ENCODE measurements around the gene RTKN. TPM values are rescaled to one million over a fixed set of nuclear protein-coding genes. Genes with fewer than 3 reads are reported as not detected.
A peak's percentile ranks its signal among the peaks of the same experiment; 100 is the strongest.

Gene RTKN
- total and polyA plus RNA-seq, 2 of the 13 experiments (the other 11 are each of a cell fraction or from before 2014, with no cell fraction given) = 159 to 166 TPM

- TF ChIP-seq ZHX1 (CRISPR knock-in tag; IDR thresholded peaks at IDR 0.05; ENCODE audit: low read depth) = no peak
- TF ChIP-seq ZNF543 (CRISPR knock-in tag; IDR thresholded peaks at IDR 0.05) = 0 out of 2 replicates have a peak, but pooled peaks have one; percentile 79
- TF ChIP-seq GTF3A (CRISPR knock-in tag; conservative IDR thresholded peaks at IDR 0.05) = no peak
- no peak for TF ChIP-seq ZNF235 (CRISPR knock-in tag; IDR thresholded peaks at IDR 0.05; ENCODE audit: borderline replicate concordance)
- TF ChIP-seq BRD4 (CRISPR knock-in tag; IDR thresholded peaks at IDR 0.05) = peak; percentile 82
- TF ChIP-seq ZNF75D (CRISPR knock-in tag; IDR thresholded peaks at IDR 0.05; ENCODE audit: borderline replicate concordance) = no peak
- TF ChIP-seq CEBPG (CRISPR knock-in tag; IDR thresholded peaks at IDR 0.05) = peak; percentile 3; the same call in 1 of the 2 replicates
- TF ChIP-seq ZNF878 (CRISPR knock-in tag; IDR thresholded peaks at IDR 0.05) = no peak
- no peak for TF ChIP-seq ZNF318 (CRISPR knock-in tag; IDR thresholded peaks at IDR 0.05)
- no peak for TF ChIP-seq RERE (CRISPR knock-in tag; IDR thresholded peaks at IDR 0.05; ENCODE audit: low read depth)
Measured at GRCh38 chr2:74457549-74458131, 15.9 kb upstream of the RTKN start (continued).
